MCF 10A (cell line): ENCODE results near the gene OXT. TPM values are rescaled to one million over a fixed set of nuclear protein-coding genes. Genes with fewer than 3 reads are reported as not detected.
"Not testable (repeated sequence)": the region's sequence is repeated elsewhere in the genome, so short reads cannot be mapped to it uniquely, and the experiment has no call there.

ENCODE experiments used
- Bru-seq: library from RNA; stranded (reverse); fragments of 400-500 nt; gene quantifications from one replicate; lab custom pipeline; 2021; lab: Mats Ljungman, UMichigan
- BruChase-seq, 2 experiments: library from RNA; stranded (reverse); fragments of 400-500 nt; gene quantifications; one replicate each; lab custom pipeline; 2021; lab: Mats Ljungman, UMichigan
- BruUV-seq: library from RNA; stranded (reverse); fragments of 400-500 nt; replicated peaks from 2 replicates; lab custom pipeline; 2021; lab: Mats Ljungman, UMichigan
- CTCF ChIA-PET: fragments of 300-600 bp; sonication (Branson Sonifier 250); formaldehyde crosslinking; extraction: SDS; loops from one replicate; lab custom pipeline; 2021; ENCODE audit warnings: antibody characterized with exemption, inconsistent platforms; lab: Yijun Ruan, JAX
- POLR2A ChIA-PET: fragments of 300-600, 350-650 bp; sonication (Branson Sonifier 250); formaldehyde crosslinking; extraction: SDS; loops from one replicate; lab custom pipeline; 2020; ENCODE audit warnings: antibody characterized with exemption, inconsistent platforms; lab: Yijun Ruan, JAX
- DNase-seq: peaks from one replicate; pipeline ENCODE4 v3.0.0-alpha.2; 2018; ENCODE audit not compliant: unreplicated experiment
- H3K27ac Mint-ChIP-seq: one replicate; pipeline ENCODE4 v1.8.0; 2022; ENCODE audit warnings: mild to moderate bottlenecking, low read depth, mixed read lengths; ENCODE audit not compliant: unreplicated experiment
- H3K27me3 Mint-ChIP-seq: one replicate; pipeline ENCODE4 v1.8.0; 2022; ENCODE audit warnings: mixed read lengths; ENCODE audit not compliant: insufficient read depth, unreplicated experiment
- H3K36me3 Mint-ChIP-seq: one replicate; pipeline ENCODE4 v1.8.0; 2022; ENCODE audit warnings: mild to moderate bottlenecking, moderate library complexity, mixed read lengths; ENCODE audit not compliant: insufficient read depth, unreplicated experiment
- H3K4me1 Mint-ChIP-seq: one replicate; pipeline ENCODE4 v1.8.0; 2022; ENCODE audit warnings: mixed read lengths; ENCODE audit not compliant: insufficient read depth, unreplicated experiment
- H3K4me3 Mint-ChIP-seq: one replicate; pipeline ENCODE4 v1.8.0; 2022; ENCODE audit warnings: mild to moderate bottlenecking, moderate library complexity, mixed read lengths; ENCODE audit not compliant: unreplicated experiment
- H3K9me3 Mint-ChIP-seq: one replicate; pipeline ENCODE4 v1.8.0; 2022; ENCODE audit warnings: mixed read lengths; ENCODE audit not compliant: unreplicated experiment
- intact Hi-C: fragments of 100-400 bp; cut with micrococcal nuclease; formaldehyde crosslinking; loops from 2 replicates; pipeline ENCODE4 v1.14.1; 2022
- long read RNA-seq: library from polyadenylated mRNA; stranded (forward); transcript quantifications from one replicate; pipeline ENCODE4 v2.0.0, GENCODE V29; 2022
- total RNA-seq: library from RNA; stranded (reverse); gene quantifications from 2 replicates; pipeline ENCODE4 v1.2.3, GENCODE V29; 2022
- TF ChIP-seq, protein P1 (sequence below): fragments of 200-600 bp; IDR thresholded peaks from one replicate; pipeline ENCODE4 v1.8.0; 2022; ENCODE audit warnings: antibody characterized with exemption, mild to moderate bottlenecking; ENCODE audit not compliant: unreplicated experiment

Gene OXT
- total RNA-seq, result not detected in 2 replicates
- Bru-seq, nascent RNA, result not detected
- BruChase-seq, experiment 1, labeled RNA remaining after a 6-hour chase, result percentile 24 among the genes with signal in this experiment
- not detected for BruChase-seq, experiment 2, labeled RNA remaining after a 2-hour chase
- long read RNA-seq, result 0 reads

DNA sequence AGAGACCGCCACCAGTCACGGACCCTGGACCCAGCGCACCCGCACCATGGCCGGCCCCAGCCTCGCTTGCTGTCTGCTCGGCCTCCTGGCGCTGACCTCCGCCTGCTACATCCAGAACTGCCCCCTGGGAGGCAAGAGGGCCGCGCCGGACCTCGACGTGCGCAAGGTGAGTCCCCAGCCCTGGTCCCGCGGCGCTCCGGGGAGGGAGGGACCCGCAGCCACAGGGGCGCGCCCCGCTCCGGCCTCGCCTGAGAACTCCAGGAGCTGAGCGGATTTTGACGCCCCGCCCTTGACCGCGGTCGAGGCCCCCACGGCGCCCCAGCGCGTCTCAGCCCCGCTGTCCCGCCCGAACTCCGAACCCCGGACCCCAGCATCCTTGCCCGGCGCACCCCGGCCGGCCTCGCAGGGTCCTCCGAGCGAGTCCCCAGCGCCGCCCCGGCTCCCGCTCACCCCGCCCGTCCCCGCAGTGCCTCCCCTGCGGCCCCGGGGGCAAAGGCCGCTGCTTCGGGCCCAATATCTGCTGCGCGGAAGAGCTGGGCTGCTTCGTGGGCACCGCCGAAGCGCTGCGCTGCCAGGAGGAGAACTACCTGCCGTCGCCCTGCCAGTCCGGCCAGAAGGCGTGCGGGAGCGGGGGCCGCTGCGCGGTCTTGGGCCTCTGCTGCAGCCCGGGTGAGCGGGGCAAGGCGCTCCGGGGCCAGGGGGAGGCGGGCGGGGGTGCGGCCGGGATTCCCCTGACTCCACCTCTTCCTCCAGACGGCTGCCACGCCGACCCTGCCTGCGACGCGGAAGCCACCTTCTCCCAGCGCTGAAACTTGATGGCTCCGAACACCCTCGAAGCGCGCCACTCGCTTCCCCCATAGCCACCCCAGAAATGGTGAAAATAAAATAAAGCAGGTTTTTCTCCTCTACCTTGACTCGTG, at the start of gene OXT:
Gene OXT, plus strand, starts transcription at position 11 of the 920 bp plus-strand sequence. Its CDS starts 36 bp downstream, at position 47.
- Mint-ChIP-seq H3K27ac (no peak within 1 kb of the TSS), H3K9me3 (no peaks in the 10 kb centered on the region), H3K4me3 (no peak within 1 kb of the TSS), H3K4me1 (peaks cover 12% of the 10 kb centered on the region), H3K27me3 (no peaks in the 10 kb centered on the region), H3K36me3 (no peaks in the 10 kb centered on the region)
- no peak for DNase-seq
- TF ChIP-seq, protein P1, sequence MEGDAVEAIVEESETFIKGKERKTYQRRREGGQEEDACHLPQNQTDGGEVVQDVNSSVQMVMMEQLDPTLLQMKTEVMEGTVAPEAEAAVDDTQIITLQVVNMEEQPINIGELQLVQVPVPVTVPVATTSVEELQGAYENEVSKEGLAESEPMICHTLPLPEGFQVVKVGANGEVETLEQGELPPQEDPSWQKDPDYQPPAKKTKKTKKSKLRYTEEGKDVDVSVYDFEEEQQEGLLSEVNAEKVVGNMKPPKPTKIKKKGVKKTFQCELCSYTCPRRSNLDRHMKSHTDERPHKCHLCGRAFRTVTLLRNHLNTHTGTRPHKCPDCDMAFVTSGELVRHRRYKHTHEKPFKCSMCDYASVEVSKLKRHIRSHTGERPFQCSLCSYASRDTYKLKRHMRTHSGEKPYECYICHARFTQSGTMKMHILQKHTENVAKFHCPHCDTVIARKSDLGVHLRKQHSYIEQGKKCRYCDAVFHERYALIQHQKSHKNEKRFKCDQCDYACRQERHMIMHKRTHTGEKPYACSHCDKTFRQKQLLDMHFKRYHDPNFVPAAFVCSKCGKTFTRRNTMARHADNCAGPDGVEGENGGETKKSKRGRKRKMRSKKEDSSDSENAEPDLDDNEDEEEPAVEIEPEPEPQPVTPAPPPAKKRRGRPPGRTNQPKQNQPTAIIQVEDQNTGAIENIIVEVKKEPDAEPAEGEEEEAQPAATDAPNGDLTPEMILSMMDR, result no peak
- ChIA-PET POLR2A (no interaction called here), CTCF (interaction anchor here (1.0 kb wide), 1 partner anchor 43 kb away, joined by 3 read pairs; no protein-coding TSS in a partner anchor)
- intact Hi-C loops, result no loop called here
- BruUV-seq, result no TSS peak

- no peak for DNase-seq
- no peaks in the 10 kb centered on the region for H3K27me3 Mint-ChIP-seq
- peaks cover 53% of the 10 kb centered on the region for H3K36me3 Mint-ChIP-seq
- no peaks in the 10 kb centered on the region for H3K4me1 Mint-ChIP-seq
- TF ChIP-seq, protein P1, result no peak
- no peaks in the 10 kb centered on the region for H3K9me3 Mint-ChIP-seq
- H3K27ac Mint-ChIP-seq, result no peak overlapping the region
- ChIA-PET POLR2A (no interaction called here), CTCF (interaction anchor here (0.6 kb wide), 1 partner anchor 133 kb away, joined by 3 read pairs; no protein-coding TSS in a partner anchor)
- intact Hi-C loops, result no loop called here
- BruUV-seq, result no TSS peak
- H3K4me3 Mint-ChIP-seq, result no peak overlapping the region
Observed at GRCh38 chr20:3021777-3022176, 49.6 kb upstream of the OXT start.

- H3K4me3 Mint-ChIP-seq, H3K27me3 Mint-ChIP-seq, BruUV-seq, H3K4me1 Mint-ChIP-seq, H3K9me3 Mint-ChIP-seq, DNase-seq, H3K27ac Mint-ChIP-seq, intact Hi-C loops, POLR2A ChIA-PET: not testable (repeated sequence)
- CTCF ChIA-PET, result interaction anchor here (0.6 kb wide), 1 partner anchor 134 kb away, joined by 3 read pairs; no protein-coding TSS in a partner anchor
- peaks cover 63% of the 10 kb centered on the region for H3K36me3 Mint-ChIP-seq
Observed at GRCh38 chr20:3022559-3023490, 48.6 kb upstream of the OXT start.

- intact Hi-C loops, result no loop called here
- ChIA-PET POLR2A (interaction anchor here (0.9 kb wide), 1 partner anchor 14 kb away, joined by 4 read pairs; no protein-coding TSS in a partner anchor), CTCF (interaction anchor here (1.3 kb wide), 1 partner anchor 27 kb away, joined by 4 read pairs; no protein-coding TSS in a partner anchor)
- DNase-seq, result no peak
- Mint-ChIP-seq H3K27ac (no peak overlapping the region), H3K36me3 (peaks cover 54% of the 10 kb centered on the region), H3K4me1 (no peaks in the 10 kb centered on the region), H3K9me3 (no peaks in the 10 kb centered on the region), H3K4me3 (no peak overlapping the region), H3K27me3 (no peaks in the 10 kb centered on the region)
- BruUV-seq, result no TSS peak
- TF ChIP-seq, protein P1, result no peak
Observed at GRCh38 chr20:3027987-3028386, 43.4 kb upstream of the OXT start.
